Motor neuron (in vitro differentiated cells): ENCODE data around the gene TECR. TPM values are rescaled to one million over a fixed set of nuclear protein-coding genes. Genes with fewer than 3 reads are reported as not detected.
"Not testable (repeated sequence)": the region's sequence is repeated elsewhere in the genome, so short reads cannot be mapped to it uniquely, and the experiment has no call there.

Experiments used
- ATAC-seq, 8 experiments: fragments of 200-7000 bp; cut with Tn5 transposase; replicated peaks in 6 of 8; 2 replicates each; pipeline ENCODE4 v1.8.0; 2021; ENCODE audit warnings: mild to moderate bottlenecking in 8 of 8, moderate library complexity in 8 of 8
- H3K27ac ChIP-seq, 2 donors: fragments of 250-450 bp; sonication (Bioruptor Pico); 2 replicates each; pipeline ENCODE4 v1.9.0; 2021; ENCODE audit warnings: antibody characterized with exemption in 2 of 2, mild to moderate bottlenecking in 2 of 2, moderate library complexity in 1 of 2
- H3K4me1 ChIP-seq, 2 donors: fragments of 250-450 bp; sonication (Bioruptor Pico); replicated peaks in 1 of 2; 2 replicates each; pipeline ENCODE4 v1.6.1; 2021; ENCODE audit warnings: antibody characterized with exemption in 2 of 2, mild to moderate bottlenecking in 2 of 2, moderate library complexity in 1 of 2
- H3K4me3 ChIP-seq, 5 donors: fragments of 250-450 bp; sonication (Bioruptor Pico); 2 replicates each; pipeline ENCODE4 v1.9.0; 2021; ENCODE audit warnings: antibody characterized with exemption in 5 of 5, mild to moderate bottlenecking in 5 of 5, moderate library complexity in 4 of 5
- WGBS, 10 experiments: fragments of 450-650 bp; shearing (Covaris generic); methylation state at CpG; one replicate each; pipeline ENCODE4 v1.0.0; 2022; 5-methylcytosine and 5-hydroxymethylcytosine counted together
- in situ Hi-C, 9 experiments: fragments of 400-800 bp; cut with MboI; loops; one replicate each; pipeline ENCODE4 v1.15.0; 2021; ENCODE audit warnings: low sequenced_read_pairs in 9 of 9, low pct_unique_long_range_greater_than_20kb in 2 of 9; ENCODE audit not compliant: unreplicated experiment in 9 of 9
- total RNA-seq, 8 experiments: library from RNA; unstranded; fragments of 300-600 nt; gene quantifications; 2 replicates each; pipeline versions ENCODE4 v1.2.3 to v1.2.4, GENCODE V29; 2022

The TECR gene
- total RNA-seq, 8 experiments from 2014 or later, result 67.6 to 145 (median 97.3) TPM

DNA sequence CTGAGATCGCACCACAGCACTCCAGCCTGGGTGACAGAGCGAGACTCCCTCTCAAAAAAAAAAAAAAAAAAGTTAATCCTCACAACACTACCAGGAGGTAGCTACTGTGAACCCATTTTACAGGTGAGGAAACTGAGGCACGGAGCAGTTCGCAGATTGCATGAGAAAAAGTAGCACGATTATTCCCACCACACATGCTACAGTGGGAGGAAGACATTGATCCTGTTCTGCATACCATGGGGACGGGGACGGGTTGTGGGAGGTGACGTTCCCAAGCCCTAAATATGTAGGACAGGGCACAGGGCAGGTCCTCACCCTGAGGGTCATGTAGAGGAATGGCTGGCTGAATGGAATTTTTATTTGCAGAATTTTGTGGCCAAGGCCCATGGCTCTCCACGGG lies 77.2 kb downstream of the TECR start:
- Histone ChIP-seq H3K4me3 (no peak overlapping the region), H3K27ac (no peak overlapping the region), H3K4me1 (no peaks in the 10 kb centered on the region)
- WGBS, 10 experiments, result 21 to 91% (median 47%) methylated on average over 3 to 8 of the region's 9 CpGs; no CpG with 5 or more reads in 2 of the 10 experiments
- no peak for ATAC-seq
- in situ Hi-C loops, result no loop called here

DNA sequence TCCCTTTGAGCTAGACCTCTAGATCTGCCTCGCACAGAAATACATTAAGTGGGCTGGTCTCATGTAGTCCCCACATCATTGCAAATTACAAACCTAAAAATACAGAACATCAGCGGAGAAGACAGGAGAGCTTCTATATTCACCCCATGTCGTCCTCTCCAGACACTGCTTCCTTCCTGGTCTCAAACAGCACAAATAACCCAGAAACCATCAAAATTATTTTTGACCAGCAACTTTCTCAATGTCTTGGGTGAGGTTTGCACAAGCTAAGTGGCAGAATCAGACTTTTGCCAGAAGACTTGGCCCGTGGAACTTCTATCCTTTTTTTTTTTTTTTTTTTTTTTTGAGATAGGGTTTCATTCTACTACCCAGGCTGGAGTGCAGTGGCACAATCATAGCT lies 81.7 kb downstream of the TECR start:
- no peak overlapping the region for H3K4me3 ChIP-seq
- in situ Hi-C loops, result no loop called here
- WGBS, 10 experiments, result 33 to 100% (median 49%) methylated on average over 1 to 4 of the region's 4 CpGs
- no peak overlapping the region for H3K27ac ChIP-seq
- ATAC-seq, result no peak
- no peaks in the 10 kb centered on the region for H3K4me1 ChIP-seq

DNA sequence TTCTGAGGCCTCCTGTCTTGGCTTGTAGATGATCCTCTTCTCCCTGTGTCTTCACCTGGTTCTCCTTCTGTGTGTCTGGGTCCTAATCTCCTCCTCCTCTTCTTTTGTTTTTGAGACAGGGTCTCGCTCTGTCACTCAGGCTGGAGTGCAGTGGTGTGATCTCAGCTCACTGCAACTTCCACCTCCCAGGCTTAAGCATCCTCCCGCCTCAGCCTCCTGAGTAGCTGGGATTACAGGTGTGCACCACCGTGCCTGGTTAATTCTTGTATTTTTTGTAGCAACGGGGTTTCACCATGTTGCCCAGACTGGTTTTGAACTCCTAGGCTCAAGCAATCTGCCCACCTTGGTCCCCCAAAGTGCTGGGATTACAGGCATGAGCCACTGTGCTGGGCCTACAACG lies 82.8 kb downstream of the TECR start:
- in situ Hi-C loops, result not testable (repeated sequence)

DNA sequence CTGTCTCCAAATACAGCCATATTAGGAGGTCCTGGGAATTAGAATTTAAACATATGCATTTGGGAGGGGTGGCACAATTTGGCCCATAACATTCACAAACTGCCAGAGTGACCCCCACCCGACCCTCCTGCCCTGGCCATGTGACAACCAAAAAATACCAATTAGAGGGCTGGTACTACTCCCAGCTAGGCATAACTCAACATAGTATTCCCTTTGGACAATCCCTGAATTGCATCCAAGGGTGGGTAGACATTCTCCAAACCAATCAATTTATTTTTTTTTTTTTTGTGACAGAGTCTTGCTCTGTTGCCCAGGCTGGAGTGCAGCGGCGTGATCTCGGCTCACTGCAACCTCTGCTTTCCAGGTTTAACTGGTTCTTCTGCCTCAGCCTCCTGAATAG lies 83.3 kb downstream of the TECR start:
- WGBS, 10 experiments, result 0 to 87% (median 57%) methylated on average over 1 to 3 of the region's 4 CpGs; no CpG with 5 or more reads in 4 of the 10 experiments
- no peak for ATAC-seq
- no peaks in the 10 kb centered on the region for H3K4me1 ChIP-seq
- H3K27ac ChIP-seq, result no peak overlapping the region
- no peak overlapping the region for H3K4me3 ChIP-seq
- in situ Hi-C loops, result no loop called here

More for the DNA sequence above, 82.8 kb downstream of the TECR start:
- not testable (repeated sequence) for ATAC-seq, H3K4me3 ChIP-seq, H3K4me1 ChIP-seq, H3K27ac ChIP-seq
- WGBS, 10 experiments, result 0 to 70% (median 44%) methylated on average over 1 to 4 of the region's 5 CpGs; no CpG with 5 or more reads in 2 of the 10 experiments

DNA sequence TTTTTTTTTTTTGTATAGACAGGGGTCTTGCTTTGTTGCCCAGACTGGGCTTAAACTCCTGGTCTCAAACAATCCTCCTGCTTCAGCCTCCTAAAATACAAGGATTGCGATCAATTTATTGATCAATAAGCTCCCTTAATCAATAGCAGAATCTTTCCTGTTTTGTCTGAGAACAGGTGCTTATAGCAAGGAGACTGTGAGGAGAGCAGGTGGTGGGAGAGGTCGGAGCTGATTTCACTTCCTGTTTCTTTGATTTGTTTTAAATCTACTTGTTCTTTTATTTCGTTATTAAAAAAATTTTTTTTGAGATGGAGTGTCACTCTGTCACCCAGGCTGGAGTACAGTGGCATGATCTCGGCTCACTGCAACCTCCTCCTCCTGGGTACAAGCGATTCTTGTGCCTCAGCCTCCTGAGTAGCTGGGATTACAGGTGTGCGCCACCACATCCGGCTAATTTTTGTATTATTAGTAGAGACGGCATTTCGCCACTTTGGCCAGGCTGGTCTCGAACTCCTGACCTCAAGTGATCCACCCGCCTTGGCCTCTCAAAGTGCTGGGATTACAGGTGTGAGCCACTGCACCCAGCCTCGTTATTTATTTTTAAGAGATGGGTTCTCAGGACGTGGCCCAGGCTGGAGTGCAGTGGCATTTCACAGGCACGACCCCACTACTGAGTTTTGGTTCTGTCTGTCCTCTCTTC lies 84.2 kb downstream of the TECR start:
- 0 to 87% (median 64%) methylated on average over 1 to 12 of the region's 14 CpGs; no CpG with 5 or more reads in 1 of the 10 experiments for WGBS, 10 experiments
- ATAC-seq, H3K4me1 ChIP-seq, in situ Hi-C loops, H3K4me3 ChIP-seq, H3K27ac ChIP-seq: not testable (repeated sequence)

DNA sequence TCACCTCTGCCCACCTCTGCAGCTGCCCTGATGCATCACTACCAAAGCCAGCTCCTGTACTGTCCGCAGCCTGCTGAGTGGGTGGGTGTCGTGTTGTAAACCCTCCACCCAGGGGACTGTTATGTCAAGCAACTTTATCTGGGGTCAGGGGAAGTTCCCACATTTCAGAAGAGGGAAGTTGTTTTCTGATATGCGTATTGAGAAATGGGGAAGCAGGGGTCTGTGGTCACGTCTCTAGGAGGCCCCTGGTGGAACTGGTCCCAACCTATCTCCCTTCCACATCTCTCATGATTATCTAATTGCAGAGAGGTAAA lies 84.7 kb downstream of the TECR start:
- Histone ChIP-seq H3K4me3 (no peak overlapping the region), H3K27ac (no peak overlapping the region), H3K4me1 (no peaks in the 10 kb centered on the region)
- 14 to 60% (median 55%) methylated on average over 1 to 4 of the region's 4 CpGs; no CpG with 5 or more reads in 6 of the 10 experiments for WGBS, 10 experiments
- in situ Hi-C loops, result no loop called here
- ATAC-seq, result no peak

Other genes with a start within 250 kb of the TECR start
- 10 to 100 TPM in 3 of 8 experiments, 1 to 10 TPM in 2, under 1 TPM in 3; 0.63 to 33.8 (median 1.5) TPM for gene ADGRE5, start 148.2 kb upstream of the TECR start, total RNA-seq
- 100 to 1,000 TPM in 1 of 8 experiments, 10 to 100 TPM in 7; 25.7 to 134 (median 58.3) TPM for gene DDX39A, start 110.3 kb upstream of the TECR start, total RNA-seq
- 10 to 100 TPM; 37.6 to 69.3 (median 56.0) TPM for gene PKN1, start 96.3 kb upstream of the TECR start, total RNA-seq
- gene PTGER1, start 54.2 kb upstream of the TECR start, total RNA-seq, result under 1 TPM in 2 of 8 experiments, not detected in 6; 0.11 to 0.24 TPM
- 10 to 100 TPM; 28.7 to 92.0 (median 49.2) TPM for gene GIPC1, start 33.5 kb upstream of the TECR start, total RNA-seq
- 100 to 1,000 TPM in 3 of 8 experiments, 10 to 100 TPM in 5; 36.7 to 113 (median 72.8) TPM for gene DNAJB1, start 11.2 kb upstream of the TECR start, total RNA-seq
- gene NDUFB7, start 42.5 kb downstream of the TECR start, total RNA-seq, result 100 to 1,000 TPM; 232 to 333 (median 277) TPM
- under 1 TPM in 1 of 8 experiments, not detected in 7; 0.05 TPM for gene CLEC17A, start 53.5 kb downstream of the TECR start, total RNA-seq
- under 1 TPM in 1 of 8 experiments, not detected in 7; 0.13 TPM for gene ADGRE3, start 145.2 kb downstream of the TECR start, total RNA-seq
- gene ZNF333, start 160.5 kb downstream of the TECR start, total RNA-seq, result 10 to 100 TPM in 6 of 8 experiments, 1 to 10 TPM in 2; 9.5 to 27.8 (median 19.8) TPM
- 1 to 10 TPM in 2 of 8 experiments, under 1 TPM in 5, not detected in 1; 0.09 to 3.7 (median 0.33) TPM for gene ADGRE2, start 249.0 kb downstream of the TECR start, total RNA-seq